GM10266 (cell line): Measurements from ENCODE around the gene MTOR.

Experiments
- DNase-seq: peaks from one replicate; pipeline ENCODE4 v3.0.0; 2012; ENCODE audit errors: extremely low spot score
- CTCF ChIP-seq: IDR thresholded peaks from 2 replicates; pipeline ENCODE4 v1.5.1; 2012; ENCODE audit warnings: mild to moderate bottlenecking, low read depth; ENCODE audit not compliant: control insufficient read depth, insufficient read depth; ENCODE audit errors: missing control alignments

The MTOR gene

GRCh38 chr1:11143907-11144306, 118.4 kb downstream of the MTOR start:
- TF ChIP-seq CTCF = no peak
- DNase-seq = no peak

- DNase-seq = no peak
- no peak for TF ChIP-seq CTCF
Observed at GRCh38 chr1:11143401-11143800, 119.0 kb downstream of the MTOR start.

- no peak for DNase-seq
- TF ChIP-seq CTCF = no peak
Observed at GRCh38 chr1:11142618-11143391, 119.5 kb downstream of the MTOR start.

- no peak for DNase-seq
- no peak for TF ChIP-seq CTCF
Observed at GRCh38 chr1:11138952-11139351, 123.4 kb downstream of the MTOR start.

- DNase-seq = no peak
- TF ChIP-seq CTCF = no peak
Observed at GRCh38 chr1:11138029-11138428, 124.3 kb downstream of the MTOR start.

GRCh38 chr1:11134898-11135266, 127.5 kb downstream of the MTOR start:
- no peak for DNase-seq
- no peak for TF ChIP-seq CTCF

GRCh38 chr1:11134251-11134897, 128.0 kb downstream of the MTOR start:
- no peak for DNase-seq
- no peak for TF ChIP-seq CTCF
